CD4-positive, CD25-positive, alpha-beta regulatory T cell (primary cell): Measurements from ENCODE around the gene FAM43B. TPM values are rescaled to one million over a fixed set of nuclear protein-coding genes. Genes with fewer than 3 reads are reported as not detected.
A peak's percentile ranks its signal among the peaks of the same experiment; 100 is the strongest.

Experiments
- ATAC-seq, 2 donors: fragments of 150-1000 bp; cut with Tn5 transposase; one replicate each; pipeline ENCODE4 v1.10.0; 2021; ENCODE audit warnings: low read depth in 2 of 2, moderate number of reproducible peaks in 2 of 2, moderate library complexity in 1 of 2
- DNase-seq, 3 donors: peaks; one replicate each; pipeline versions ENCODE4 v3.0.0 to v3.0.0-alpha.2; 2012 to 2022; ENCODE audit warnings: mixed read lengths in 1 of 3
- H3K27ac ChIP-seq: one replicate; pipeline ENCODE4 v1.7.0; 2013; ENCODE audit warnings: mild to moderate bottlenecking, low read length; ENCODE audit not compliant: insufficient read depth, poor library complexity, severe bottlenecking
- H3K27me3 ChIP-seq: one replicate; pipeline ENCODE4 v1.7.0; 2013; ENCODE audit warnings: low read length; ENCODE audit not compliant: control insufficient read depth, insufficient read depth
- H3K36me3 ChIP-seq: one replicate; pipeline ENCODE4 v1.7.0; 2013; ENCODE audit warnings: mild to moderate bottlenecking, low read length, moderate library complexity; ENCODE audit not compliant: control insufficient read depth, insufficient read depth
- H3K4me1 ChIP-seq: 2 replicates; pipeline ENCODE4 v1.7.0; 2013; ENCODE audit warnings: mild to moderate bottlenecking, low read length; ENCODE audit not compliant: insufficient read depth, control insufficient read depth, poor library complexity, severe bottlenecking
- H3K4me3 ChIP-seq: one replicate; pipeline ENCODE4 v1.7.0; 2013; ENCODE audit warnings: low read depth, mild to moderate bottlenecking, low read length, moderate library complexity
- H3K9me3 ChIP-seq, 2 experiments: 1 replicate in 1 of 2; 2 replicates in 1 of 2; pipeline ENCODE4 v1.7.0; 2013; ENCODE audit warnings: low read length in 2 of 2, mild to moderate bottlenecking in 1 of 2, moderate library complexity in 1 of 2; ENCODE audit not compliant: control insufficient read depth in 2 of 2
- H3K27ac Mint-ChIP-seq, 3 donors: one replicate each; pipeline ENCODE4 v1.8.0; 2020 to 2022; ENCODE audit warnings: mild to moderate bottlenecking in 3 of 3, mixed read lengths in 3 of 3, moderate library complexity in 2 of 3
- H3K27me3 Mint-ChIP-seq: one replicate; pipeline ENCODE4 v1.8.0; 2022; ENCODE audit warnings: mild to moderate bottlenecking, mixed read lengths
- H3K36me3 Mint-ChIP-seq: one replicate; pipeline ENCODE4 v1.8.0; 2020; ENCODE audit warnings: mixed read lengths
- H3K4me1 Mint-ChIP-seq, 4 donors: one replicate each; pipeline ENCODE4 v1.8.0; 2020 to 2022; ENCODE audit warnings: mixed read lengths in 4 of 4, mild to moderate bottlenecking in 1 of 4
- H3K4me3 Mint-ChIP-seq, 4 donors: one replicate each; pipeline ENCODE4 v1.8.0; 2020 to 2022; ENCODE audit warnings: mild to moderate bottlenecking in 4 of 4, mixed read lengths in 4 of 4, moderate library complexity in 3 of 4
- H3K9me3 Mint-ChIP-seq, 7 donors: one replicate each; pipeline ENCODE4 v1.8.0; 2020 to 2022; ENCODE audit warnings: mixed read lengths in 7 of 7, mild to moderate bottlenecking in 3 of 7, moderate library complexity in 2 of 7
- polyA plus RNA-seq, 4 donors: library from polyadenylated mRNA; unstranded; fragments of 300-500 nt; fragmentation: Illumina TruSeq; gene quantifications; one replicate each; pipeline ENCODE4 v1.2.3, GENCODE V29; 2021
- total RNA-seq: library from RNA; stranded (reverse); gene quantifications from one replicate; pipeline ENCODE4 v1.2.3, GENCODE V29; 2022

FAM43B gene
- total and polyA plus RNA-seq, 5 donors from 2014 or later, result not detected

DNA sequence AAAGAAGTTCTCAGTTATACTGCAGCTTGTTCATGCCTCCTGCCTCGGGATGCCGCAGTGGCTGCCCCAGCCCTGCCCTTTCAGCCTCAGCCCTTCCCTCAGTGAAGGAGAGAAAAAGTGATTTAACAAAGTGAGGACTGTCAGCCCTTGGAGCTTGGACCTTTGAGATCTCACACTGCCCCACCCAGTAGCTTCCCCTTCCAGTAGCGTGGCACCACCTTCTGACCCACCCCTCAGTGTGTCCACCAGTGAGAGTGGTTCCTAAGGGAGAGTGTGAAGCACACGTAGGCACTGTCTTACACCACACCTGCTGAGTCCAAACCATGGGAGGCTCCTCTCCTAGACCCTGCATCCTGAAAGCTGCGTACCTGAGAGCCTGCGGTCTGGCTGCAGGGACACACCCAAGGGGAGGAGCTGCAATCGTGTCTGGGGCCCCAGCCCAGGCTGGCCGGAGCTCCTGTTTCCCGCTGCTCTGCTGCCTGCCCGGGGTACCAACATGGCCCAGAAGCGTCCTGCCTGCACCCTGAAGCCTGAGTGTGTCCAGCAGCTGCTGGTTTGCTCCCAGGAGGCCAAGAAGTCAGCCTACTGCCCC is 36.4 kb downstream of the FAM43B start, which contains the start of gene CDA:
CDA (plus strand) TSS at position 464 of the 592 bp plus-strand sequence; CDS start at position 497, 33 bp downstream.
- no peaks in the 10 kb centered on the region for H3K36me3 Mint-ChIP-seq
- Histone ChIP-seq H3K27me3 (peaks cover 11% of the 10 kb centered on the region), H3K4me3 (no peak within 1 kb of the TSS), H3K36me3 (no peaks in the 10 kb centered on the region), H3K4me1 (no peaks in the 10 kb centered on the region), H3K27ac (no peak within 1 kb of the TSS), H3K9me3 (no peaks in the 10 kb centered on the region)
- DNase-seq, result peak in 1 of 3 donors; percentile 20
- H3K27me3 Mint-ChIP-seq, result peaks cover 68% of the 10 kb centered on the region
- H3K4me1 Mint-ChIP-seq, result peaks cover 0 to 13% (median 6%) of the 10 kb centered on the region in 4 donors
- H3K9me3 Mint-ChIP-seq, result peaks cover 0 to 3% (median 0%) of the 10 kb centered on the region in 7 donors
- no peak for ATAC-seq
- H3K4me3 Mint-ChIP-seq, result no peak within 1 kb of the TSS
- H3K27ac Mint-ChIP-seq, result no peak within 1 kb of the TSS

DNA sequence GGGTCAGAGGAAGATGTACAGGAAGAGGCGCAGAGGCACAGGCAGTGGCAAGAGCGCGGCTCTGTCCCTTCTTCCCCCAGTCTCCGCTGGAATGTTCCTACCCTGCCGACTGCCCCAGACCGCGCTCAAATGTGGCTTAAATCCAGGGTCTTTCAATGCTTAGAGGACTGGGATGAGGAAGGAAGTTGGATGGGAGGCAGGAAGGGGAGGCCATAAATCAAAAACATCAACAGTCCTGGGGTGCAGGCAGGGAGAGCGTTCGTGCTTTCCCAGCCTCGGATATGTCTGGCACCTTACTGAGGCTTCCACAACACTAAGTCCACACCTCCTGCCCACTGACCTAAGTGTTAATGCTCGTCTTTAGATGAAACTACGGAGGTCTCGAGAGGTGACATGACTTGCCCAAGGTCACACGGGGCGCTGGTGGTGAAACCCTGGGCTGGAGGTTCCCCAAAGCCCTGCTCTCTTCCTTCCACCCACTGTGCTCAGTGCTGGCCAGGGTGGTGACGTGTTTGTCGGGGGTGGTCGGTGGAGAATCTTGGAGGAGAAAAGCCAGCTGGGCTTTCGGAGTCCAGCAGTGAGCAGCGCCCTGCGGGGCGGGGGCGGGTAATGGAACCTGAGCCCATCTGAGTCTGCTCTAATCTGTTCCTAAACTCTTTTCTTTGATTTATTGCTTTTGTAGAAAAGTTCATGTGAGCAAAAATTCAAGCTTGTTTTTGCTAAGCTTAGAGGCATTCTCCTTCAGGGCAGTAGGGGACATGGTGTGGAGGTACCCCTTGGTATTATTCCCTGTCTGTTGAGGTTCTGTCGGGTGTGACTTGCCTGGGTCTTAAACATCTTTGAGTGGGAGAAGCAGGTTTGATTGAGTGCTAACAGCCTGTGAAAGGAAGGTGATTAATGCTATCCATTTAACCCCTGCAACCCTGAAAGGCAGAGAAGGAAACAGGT is 37.2 kb downstream of the FAM43B start:
- H3K4me1 Mint-ChIP-seq, result peaks cover 0 to 13% (median 6%) of the 10 kb centered on the region in 4 donors
- H3K4me3 Mint-ChIP-seq, result no peak overlapping the region
- peaks cover 64% of the 10 kb centered on the region for H3K27me3 Mint-ChIP-seq
- no peak for ATAC-seq
- no peak for DNase-seq
- no peaks in the 10 kb centered on the region for H3K36me3 Mint-ChIP-seq
- peaks cover 0 to 3% (median 0%) of the 10 kb centered on the region in 7 donors for H3K9me3 Mint-ChIP-seq
- no peaks in the 10 kb centered on the region for H3K36me3 ChIP-seq
- peaks cover 11% of the 10 kb centered on the region for H3K27me3 ChIP-seq
- H3K27ac ChIP-seq, result no peak overlapping the region
- H3K27ac Mint-ChIP-seq, result no peak overlapping the region
- H3K9me3 ChIP-seq, result no peaks in the 10 kb centered on the region
- no peaks in the 10 kb centered on the region for H3K4me1 ChIP-seq
- no peak overlapping the region for H3K4me3 ChIP-seq

DNA sequence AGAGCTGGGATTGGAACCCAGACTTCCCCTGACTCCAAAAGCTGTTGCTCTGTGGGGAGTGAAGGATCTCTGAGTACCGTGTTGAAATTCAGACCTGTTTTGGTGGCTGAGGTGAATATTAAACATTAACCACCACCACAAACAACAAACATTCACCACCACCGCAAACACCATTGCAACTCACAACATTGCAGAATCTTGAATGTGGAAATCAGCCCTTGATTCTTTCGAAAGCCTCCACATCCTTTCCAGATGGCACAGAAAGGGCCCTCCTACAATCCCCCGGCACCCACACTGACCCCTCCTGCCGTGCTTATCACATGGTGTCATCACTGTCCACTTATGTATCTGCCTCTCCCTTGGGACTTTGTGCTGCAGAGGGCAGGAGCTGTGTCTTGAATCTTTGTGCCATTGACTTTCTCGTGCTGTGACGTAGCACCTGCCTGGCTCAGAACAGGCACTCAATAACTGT is 38.0 kb downstream of the FAM43B start:
- Mint-ChIP-seq H3K27me3 (peaks cover 58% of the 10 kb centered on the region), H3K4me3 (no peak overlapping the region), H3K9me3 (peaks cover 0 to 3% (median 0%) of the 10 kb centered on the region in 7 donors), H3K36me3 (no peaks in the 10 kb centered on the region), H3K4me1 (peaks cover 0 to 13% (median 6%) of the 10 kb centered on the region in 4 donors), H3K27ac (no peak overlapping the region)
- Histone ChIP-seq H3K4me3 (no peak overlapping the region), H3K4me1 (no peaks in the 10 kb centered on the region), H3K27me3 (peaks cover 11% of the 10 kb centered on the region), H3K9me3 (no peaks in the 10 kb centered on the region), H3K27ac (no peak overlapping the region), H3K36me3 (no peaks in the 10 kb centered on the region)
- DNase-seq, result no peak
- no peak for ATAC-seq

DNA sequence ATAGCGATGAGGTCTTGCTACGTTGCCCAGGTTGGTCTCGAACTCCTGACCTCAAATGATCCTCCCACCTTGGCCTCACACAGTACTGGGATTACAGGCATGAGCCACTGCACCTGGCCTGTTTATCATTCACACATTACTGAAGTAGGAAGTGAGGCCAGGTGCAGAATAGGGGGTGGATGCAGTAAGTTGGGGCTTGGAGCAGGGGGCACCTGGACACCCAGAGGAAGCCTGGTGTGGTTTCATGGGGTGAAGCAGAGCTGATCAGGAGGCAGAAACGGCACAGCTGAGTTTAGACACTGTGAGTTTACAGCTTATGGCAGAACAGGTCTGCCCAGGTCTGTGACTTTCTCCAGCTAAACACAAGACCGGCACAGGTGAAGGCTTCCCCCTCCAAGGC is 41.4 kb downstream of the FAM43B start:
- Mint-ChIP-seq H3K9me3 (peaks cover 0 to 2% (median 0%) of the 10 kb centered on the region in 7 donors), H3K27ac (no peak overlapping the region), H3K4me3 (no peak overlapping the region), H3K4me1 (peaks cover 0 to 9% (median 4%) of the 10 kb centered on the region in 4 donors), H3K27me3 (peaks cover 31% of the 10 kb centered on the region), H3K36me3 (no peaks in the 10 kb centered on the region)
- Histone ChIP-seq H3K9me3 (no peaks in the 10 kb centered on the region), H3K27ac (no peak overlapping the region), H3K4me3 (no peak overlapping the region), H3K36me3 (no peaks in the 10 kb centered on the region), H3K4me1 (no peaks in the 10 kb centered on the region), H3K27me3 (peaks cover 8% of the 10 kb centered on the region)
- ATAC-seq (no peak), DNase-seq (no peak)

DNA sequence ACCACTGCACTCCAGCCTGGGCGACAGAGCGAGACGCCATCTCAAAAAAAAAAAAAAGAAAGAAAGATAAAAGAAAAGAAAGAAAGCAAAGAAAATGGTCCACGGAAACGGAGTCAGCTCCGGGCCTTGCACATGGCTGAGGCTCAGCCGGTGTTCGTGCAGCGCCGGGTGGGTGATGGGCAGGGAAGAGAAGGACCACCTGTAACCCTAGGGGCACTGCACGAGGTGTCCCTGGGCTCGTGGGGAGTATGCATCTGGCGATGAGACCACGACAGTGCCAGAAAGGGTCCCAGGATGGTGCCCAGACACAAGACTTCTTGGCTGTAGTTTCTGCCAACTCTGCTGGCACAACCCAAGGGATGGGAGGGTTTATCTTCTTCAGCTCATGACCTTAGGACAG is 42.4 kb downstream of the FAM43B start:
- H3K27ac ChIP-seq, result no peak overlapping the region
- no peak for ATAC-seq
- Mint-ChIP-seq H3K36me3 (no peaks in the 10 kb centered on the region), H3K27ac (no peak overlapping the region), H3K9me3 (peaks cover 0 to 1% (median 0%) of the 10 kb centered on the region in 7 donors), H3K4me3 (no peak overlapping the region), H3K27me3 (peaks cover 22% of the 10 kb centered on the region), H3K4me1 (peaks cover 0 to 2% (median under 1%) of the 10 kb centered on the region in 4 donors)
- no peak overlapping the region for H3K4me3 ChIP-seq
- no peaks in the 10 kb centered on the region for H3K36me3 ChIP-seq
- H3K27me3 ChIP-seq, result peaks cover 13% of the 10 kb centered on the region
- H3K4me1 ChIP-seq, result no peaks in the 10 kb centered on the region
- no peak for DNase-seq
- H3K9me3 ChIP-seq, result no peaks in the 10 kb centered on the region

DNA sequence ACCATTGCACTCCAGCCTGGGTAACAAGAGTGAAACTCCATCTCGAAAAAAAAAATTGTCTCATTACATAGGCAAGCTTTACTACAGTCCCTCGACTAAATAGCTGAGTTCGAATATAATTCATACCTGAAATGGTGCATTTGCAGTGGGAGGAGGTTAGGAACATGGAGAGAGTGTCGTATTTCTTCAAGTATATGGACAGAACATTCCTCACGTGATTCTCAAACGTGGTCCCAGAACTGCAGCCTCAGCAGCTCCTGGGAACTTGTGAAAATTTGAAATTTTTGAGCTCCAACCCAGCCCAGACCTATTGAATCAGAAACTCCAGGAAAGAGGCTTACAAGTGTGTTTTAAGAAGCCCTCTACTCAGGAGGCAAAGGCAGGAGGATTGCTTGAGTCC is 43.7 kb downstream of the FAM43B start:
- H3K36me3 Mint-ChIP-seq, result no peaks in the 10 kb centered on the region

DNA sequence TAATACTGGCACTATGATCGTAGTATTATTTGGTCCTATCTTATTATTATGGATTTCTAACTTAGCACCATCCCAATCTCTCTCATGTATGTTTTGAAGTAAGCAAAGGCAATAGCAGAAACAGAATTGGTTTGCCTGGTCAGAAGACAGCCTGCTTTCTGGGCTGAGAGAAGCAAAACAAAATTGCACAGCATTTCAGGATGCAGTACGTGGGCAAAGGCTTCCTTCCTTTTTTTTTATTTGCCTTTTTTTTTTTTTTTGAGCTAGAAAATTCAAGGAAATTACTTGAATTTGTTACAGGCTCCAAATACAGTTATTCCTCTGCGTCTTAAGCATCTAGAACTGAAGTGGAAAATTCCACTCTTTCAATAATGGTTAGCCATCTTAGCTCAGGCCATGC is 45.3 kb downstream of the FAM43B start:
- Histone ChIP-seq H3K27ac (no peak overlapping the region), H3K27me3 (peaks cover 5% of the 10 kb centered on the region), H3K4me3 (no peak overlapping the region), H3K9me3 (no peaks in the 10 kb centered on the region), H3K36me3 (no peaks in the 10 kb centered on the region), H3K4me1 (no peaks in the 10 kb centered on the region)
- Mint-ChIP-seq H3K36me3 (no peaks in the 10 kb centered on the region), H3K4me3 (no peak overlapping the region), H3K27me3 (peaks cover 7% of the 10 kb centered on the region), H3K9me3 (peaks cover 0 to 2% (median 0%) of the 10 kb centered on the region in 7 donors), H3K27ac (no peak overlapping the region), H3K4me1 (no peaks in the 10 kb centered on the region)
- ATAC-seq, result no peak
- DNase-seq, result no peak

More for the DNA sequence above, 43.7 kb downstream of the FAM43B start:
- Mint-ChIP-seq H3K27me3 (peaks cover 16% of the 10 kb centered on the region), H3K27ac (no peak overlapping the region), H3K4me3 (no peak overlapping the region), H3K9me3 (peaks cover 0 to 2% (median 0%) of the 10 kb centered on the region in 7 donors), H3K4me1 (no peaks in the 10 kb centered on the region)
- H3K9me3 ChIP-seq, result no peaks in the 10 kb centered on the region
- H3K4me3 ChIP-seq, result no peak overlapping the region
- H3K27me3 ChIP-seq, result peaks cover 5% of the 10 kb centered on the region
- no peaks in the 10 kb centered on the region for H3K4me1 ChIP-seq
- no peak for DNase-seq
- H3K36me3 ChIP-seq, result no peaks in the 10 kb centered on the region
- H3K27ac ChIP-seq, result no peak overlapping the region
- no peak for ATAC-seq
